Thymus (tissue), 11 donors: ENCODE results near the gene FLAD1. TPM values are rescaled to one million over a fixed set of nuclear protein-coding genes. Genes with fewer than 3 reads are reported as not detected.
A peak's percentile ranks its signal among the peaks of the same experiment; 100 is the strongest.

Source experiments
- DNase-seq, 9 donors: peaks; one replicate each; pipeline ENCODE4 v3.0.0-alpha.2; 2013; ENCODE audit warnings: low spot score in 9 of 9, low read depth in 6 of 9, missing footprints in 1 of 9
- H3K27ac ChIP-seq, 2 donors: one replicate each; pipeline ENCODE4 v1.5.1; 2013; ENCODE audit warnings: control low read depth in 1 of 2, low read depth in 1 of 2, low read length in 1 of 2, mild to moderate bottlenecking in 1 of 2, moderate library complexity in 1 of 2
- H3K27me3 ChIP-seq, 2 donors: one replicate each; pipeline ENCODE4 v1.5.1; 2013; ENCODE audit warnings: low read length in 1 of 2; ENCODE audit not compliant: control insufficient read depth in 2 of 2, insufficient read depth in 1 of 2
- H3K36me3 ChIP-seq, 2 donors: one replicate each; pipeline ENCODE4 v1.5.1; 2013; ENCODE audit warnings: low read length in 1 of 2, mild to moderate bottlenecking in 1 of 2, moderate library complexity in 1 of 2; ENCODE audit not compliant: control insufficient read depth in 2 of 2, insufficient read depth in 2 of 2
- H3K4me1 ChIP-seq, 2 donors: one replicate each; pipeline ENCODE4 v1.5.1; 2013; ENCODE audit warnings: low read length in 2 of 2; ENCODE audit not compliant: control insufficient read depth in 2 of 2, insufficient read depth in 2 of 2
- H3K4me3 ChIP-seq, 2 donors: one replicate each; pipeline ENCODE4 v1.5.1; 2013; ENCODE audit warnings: low read length in 2 of 2, control low read depth in 1 of 2, mild to moderate bottlenecking in 1 of 2
- H3K9me3 ChIP-seq, 2 donors: one replicate each; pipeline ENCODE4 v1.5.1; 2013; ENCODE audit warnings: low read length in 1 of 2, mild to moderate bottlenecking in 1 of 2; ENCODE audit not compliant: control insufficient read depth in 2 of 2, insufficient read depth in 1 of 2
- WGBS: extraction: QIAGEN DNeasy Blood & Tissue Kit; methylation state at CpG from one replicate; pipeline ENCODE4 v1.1.7; 2013; 5-methylcytosine and 5-hydroxymethylcytosine counted together
- polyA plus RNA-seq: library from polyadenylated mRNA; stranded (reverse); fragments of 200-250 nt; gene quantifications from one replicate; pipeline ENCODE4 v1.2.3, GENCODE V29; 2013
- total RNA-seq: library from RNA; stranded (reverse); fragments of 120-200 nt; gene quantifications from one replicate; pipeline ENCODE4 v1.2.4, GENCODE V29; 2013
- donor health status: healthy.

Gene FLAD1
- total and polyA plus RNA-seq, 2 donors = 26.7 to 34.8 TPM

DNA sequence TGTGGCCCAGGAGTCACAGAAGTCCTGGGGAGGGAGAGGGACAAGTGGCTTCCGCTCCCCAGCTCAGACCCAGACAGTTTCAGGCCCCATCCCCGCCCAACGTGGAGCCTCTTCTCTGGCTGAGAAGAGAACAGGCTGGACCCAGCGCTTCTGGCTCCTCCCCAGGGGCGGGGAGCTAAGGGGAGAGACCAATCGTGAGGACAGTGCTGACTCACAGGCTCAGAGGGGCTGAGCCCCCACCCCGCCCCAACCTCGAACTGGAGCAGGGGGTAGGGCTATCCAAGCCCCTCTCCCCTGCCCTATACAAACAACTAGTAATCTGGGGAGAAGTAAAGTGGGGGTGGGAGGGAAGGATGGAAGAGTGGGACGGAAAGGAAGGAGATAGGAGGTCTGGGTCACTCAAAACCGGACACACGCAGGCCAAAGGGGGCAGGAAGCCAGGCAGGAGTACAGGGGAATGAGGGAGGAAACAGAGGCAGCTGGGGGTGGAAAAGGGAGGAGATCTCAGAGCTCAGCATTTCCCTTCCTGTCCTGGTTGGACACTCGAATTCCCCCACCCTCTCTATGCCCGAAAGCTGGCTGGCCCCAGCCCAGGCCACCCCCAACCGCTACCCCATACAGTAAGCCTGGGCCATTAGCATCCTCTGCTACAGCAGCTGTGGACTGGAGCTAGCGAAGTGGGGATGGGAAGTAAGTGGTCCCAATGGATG lies 12.4 kb upstream of the FLAD1 start, which contains the start of gene SHC1:
Gene SHC1 (minus strand): TSS at position 117 of the 710 bp plus-strand sequence. CDS start 221 bp downstream, outside the sequence.
- DNase-seq = no peak
- 67% methylated on average over 15 of the region's 15 CpGs for WGBS
- Histone ChIP-seq H3K36me3 (peaks cover 26 to 35% of the 10 kb centered on the region in 2 donors), H3K27ac (peak within 1 kb of the TSS; percentile 70 to 87), H3K4me1 (peaks cover 15 to 38% of the 10 kb centered on the region in 2 donors), H3K27me3 (no peaks in the 10 kb centered on the region), H3K4me3 (peak within 1 kb of the TSS in 1 of 2 donors; percentile 4), H3K9me3 (peaks cover 0 to 3% of the 10 kb centered on the region in 2 donors)

- peaks cover 0 to 3% of the 10 kb centered on the region in 2 donors for H3K9me3 ChIP-seq
- H3K36me3 ChIP-seq = peaks cover 19 to 28% of the 10 kb centered on the region in 2 donors
- DNase-seq = no peak
- H3K4me1 ChIP-seq = peaks cover 18 to 45% of the 10 kb centered on the region in 2 donors
- peak overlapping the region; percentile 70 to 87 for H3K27ac ChIP-seq
- H3K27me3 ChIP-seq = no peaks in the 10 kb centered on the region
- WGBS = 90% methylated on average over 10 of the region's 10 CpGs
- no peak overlapping the region for H3K4me3 ChIP-seq
Observed at GRCh38 chr1:154971341-154971998, 11.7 kb upstream of the FLAD1 start.

DNA sequence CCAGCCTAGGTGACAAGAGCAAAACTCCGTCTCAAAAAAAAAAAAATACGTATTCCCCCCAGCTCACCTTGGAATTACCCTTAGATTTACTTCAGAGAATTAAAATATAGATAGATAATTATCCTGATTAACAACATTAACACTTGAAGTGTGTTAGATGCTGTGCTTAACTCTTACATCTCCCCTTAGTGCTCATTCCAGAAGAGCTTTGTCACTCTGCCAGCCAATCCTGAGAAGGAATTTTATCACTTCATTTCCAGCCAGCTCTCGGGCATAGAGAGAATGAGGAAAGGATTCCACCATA lies 11.0 kb upstream of the FLAD1 start:
- Histone ChIP-seq H3K4me3 (no peak overlapping the region), H3K4me1 (peaks cover 18 to 46% of the 10 kb centered on the region in 2 donors), H3K36me3 (peaks cover 13 to 24% of the 10 kb centered on the region in 2 donors), H3K9me3 (peaks cover 0 to 3% of the 10 kb centered on the region in 2 donors), H3K27me3 (no peaks in the 10 kb centered on the region), H3K27ac (peak overlapping the region; percentile 85 to 93)
- WGBS = 93% methylated on average over 3 of the region's 3 CpGs
- no peak for DNase-seq

DNA sequence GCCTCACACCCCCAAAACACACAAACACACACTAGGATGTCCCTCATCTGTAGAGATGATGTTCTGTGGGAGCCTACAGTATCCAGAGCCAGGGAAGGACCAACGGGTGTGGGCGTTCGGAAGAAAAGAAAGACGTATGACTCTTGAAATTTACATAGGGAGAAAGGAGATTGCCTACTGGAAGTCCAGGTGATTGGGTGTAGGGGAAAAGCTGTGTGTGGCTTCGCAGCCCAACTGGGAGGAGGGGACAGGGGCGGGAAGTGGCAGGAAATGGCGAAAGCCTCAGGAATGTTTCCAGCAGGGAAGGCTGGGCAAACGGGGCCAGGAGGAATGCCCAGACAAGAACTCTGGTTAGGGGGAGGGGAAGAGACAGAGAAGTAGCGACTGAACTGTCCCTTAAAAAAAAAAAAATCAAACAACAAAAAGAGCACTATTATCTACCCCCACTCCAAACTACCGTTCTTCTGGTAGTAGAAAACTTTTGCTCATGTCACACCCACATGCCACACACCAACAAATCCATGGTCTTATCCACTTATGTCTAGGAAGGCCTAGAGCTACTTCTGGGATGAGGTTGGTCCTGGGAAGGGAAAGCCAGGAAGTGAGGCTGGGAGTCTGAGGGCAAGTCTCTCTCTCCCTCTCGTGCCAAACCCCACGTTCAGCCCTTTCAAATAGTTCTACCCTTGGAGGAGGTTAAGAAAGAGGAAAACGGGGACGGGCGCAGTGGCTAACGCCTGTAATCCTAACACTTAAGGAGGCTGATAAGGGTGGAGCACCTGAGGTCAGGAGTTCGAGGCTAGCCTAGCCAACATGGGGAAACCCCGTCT lies 10.4 kb upstream of the FLAD1 start:
- Histone ChIP-seq H3K36me3 (peaks cover 12 to 18% of the 10 kb centered on the region in 2 donors), H3K4me3 (no peak overlapping the region), H3K9me3 (peaks cover 0 to 3% of the 10 kb centered on the region in 2 donors), H3K4me1 (peaks cover 18 to 46% of the 10 kb centered on the region in 2 donors), H3K27me3 (no peaks in the 10 kb centered on the region), H3K27ac (peak overlapping the region; percentile 85 to 93)
- WGBS = 78% methylated on average over 18 of the region's 18 CpGs
- no peak for DNase-seq

GRCh38 chr1:154973344-154974101 lies 9.6 kb upstream of the FLAD1 start:
- Histone ChIP-seq H3K9me3 (peaks cover 0 to 3% of the 10 kb centered on the region in 2 donors), H3K27me3 (no peaks in the 10 kb centered on the region), H3K4me1 (peaks cover 18 to 46% of the 10 kb centered on the region in 2 donors), H3K4me3 (peak overlapping the region; percentile 72 to 80), H3K27ac (peak overlapping the region; percentile 93 to 97), H3K36me3 (peaks cover 13% of the 10 kb centered on the region in 2 donors)
- peak in 8 of 9 donors; percentile 60 to 89 (median 74) for DNase-seq
- WGBS = 10% methylated on average over 37 of the region's 37 CpGs

DNA sequence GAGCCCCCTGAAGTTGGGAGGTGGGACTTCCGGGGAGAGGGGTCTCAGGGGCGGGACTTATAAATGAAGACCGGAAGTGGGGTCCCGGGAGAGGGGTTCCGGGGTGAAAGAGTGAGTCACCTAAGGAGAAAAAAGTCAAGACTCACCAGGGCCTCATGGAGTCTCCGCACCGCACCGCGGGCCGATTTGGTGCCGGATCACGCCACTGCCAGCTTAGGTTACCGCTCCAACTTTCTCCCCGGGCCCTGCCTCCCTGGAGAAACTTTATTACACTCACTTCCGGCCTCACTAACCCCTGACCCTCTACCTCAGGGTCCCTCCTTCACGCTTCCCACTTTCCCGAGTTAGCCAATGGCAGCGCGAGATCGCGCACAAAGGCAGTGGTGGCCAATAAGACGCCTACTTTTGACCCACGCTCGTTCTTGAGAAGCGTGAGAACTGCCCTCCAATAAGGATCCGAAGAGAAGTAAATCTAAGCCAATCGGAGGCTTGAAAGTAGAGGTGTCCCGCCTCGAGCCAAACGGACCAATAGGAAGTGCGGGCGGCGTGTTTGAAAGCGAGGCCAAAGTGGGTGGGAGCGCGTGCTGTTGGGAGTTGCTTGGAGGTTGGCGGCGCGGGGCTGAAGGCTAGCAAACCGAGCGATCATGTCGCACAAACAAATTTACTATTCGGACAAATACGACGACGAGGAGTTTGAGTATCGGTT lies 8.9 kb upstream of the FLAD1 start, which contains the start of gene CKS1B:
Gene CKS1B (plus strand): TSS at position 580 of the 706 bp plus-strand sequence. CDS start 65 bp downstream, at position 645.
- H3K36me3 ChIP-seq = peaks cover 8 to 17% of the 10 kb centered on the region in 2 donors
- H3K4me1 ChIP-seq = peaks cover 18 to 46% of the 10 kb centered on the region in 2 donors
- peak within 1 kb of the TSS; percentile 72 to 80 for H3K4me3 ChIP-seq
- H3K9me3 ChIP-seq = peaks cover 0 to 3% of the 10 kb centered on the region in 2 donors
- H3K27ac ChIP-seq = peak within 1 kb of the TSS; percentile 93 to 97
- under 1% methylated on average over 47 of the region's 47 CpGs for WGBS
- DNase-seq = peak; percentile 94 to 100 (median 99)
- no peaks in the 10 kb centered on the region for H3K27me3 ChIP-seq

- Histone ChIP-seq H3K9me3 (peaks cover 0 to 3% of the 10 kb centered on the region in 2 donors), H3K27ac (peak overlapping the region; percentile 91 to 93), H3K27me3 (no peaks in the 10 kb centered on the region), H3K36me3 (peaks cover 4 to 22% of the 10 kb centered on the region in 2 donors), H3K4me3 (peak overlapping the region; percentile 72 to 80), H3K4me1 (peaks cover 18 to 46% of the 10 kb centered on the region in 2 donors)
- peak; percentile 93 to 98 (median 97) for DNase-seq
- WGBS = under 1% methylated on average over 30 of the region's 30 CpGs
Observed at GRCh38 chr1:154974808-154975408, 8.2 kb upstream of the FLAD1 start.
